Fibroblast of lung (primary cell): ENCODE data around the gene KRR1. TPM values are rescaled to one million over a fixed set of nuclear protein-coding genes. Genes with fewer than 3 reads are reported as not detected.
A peak's percentile ranks its signal among the peaks of the same experiment; 100 is the strongest.
"Not testable (repeated sequence)": the region's sequence is repeated elsewhere in the genome, so short reads cannot be mapped to it uniquely, and the experiment has no call there.

Experiments
- DNase-seq, 2 donors: peaks; one replicate each; pipeline versions ENCODE4 v3.0.0 to v3.0.0-alpha.2; 2010; ENCODE audit warnings: low read depth in 2 of 2
- H2AFZ ChIP-seq: 2 replicates; pipeline ENCODE4 v1.5.1; 2012; ENCODE audit warnings: low read length, control low read depth, inconsistent platforms
- H3K27ac ChIP-seq: 2 replicates; pipeline ENCODE4 v1.5.1; 2011; ENCODE audit warnings: low read length, control low read depth; ENCODE audit not compliant: insufficient read depth
- H3K27me3 ChIP-seq: 2 replicates; pipeline ENCODE4 v1.5.1; 2011; ENCODE audit warnings: mild to moderate bottlenecking, low read length; ENCODE audit not compliant: control insufficient read depth, insufficient read depth
- H3K36me3 ChIP-seq: 2 replicates; pipeline ENCODE4 v1.5.1; 2011; ENCODE audit warnings: low read length; ENCODE audit not compliant: control insufficient read depth, insufficient read depth
- H3K4me1 ChIP-seq: 2 replicates; pipeline ENCODE4 v1.5.1; 2011; ENCODE audit warnings: low read length; ENCODE audit not compliant: control insufficient read depth, insufficient read depth; ENCODE audit errors: extremely low read depth
- H3K4me2 ChIP-seq: 2 replicates; pipeline ENCODE4 v1.5.1; 2011; ENCODE audit warnings: low read length, control low read depth; ENCODE audit not compliant: insufficient read depth; ENCODE audit errors: extremely low read depth
- H3K4me3 ChIP-seq, 4 experiments: fragments of 200-600 bp in 1 of 4; sonication (generic) in 1 of 4; replicated peaks in 1 of 4; 2 replicates each; pipeline ENCODE4 v1.5.1; 2011 to 2016; ENCODE audit warnings: low read length in 4 of 4, low read depth in 3 of 4, mild to moderate bottlenecking in 3 of 4, control low read depth in 2 of 4, inconsistent platforms in 1 of 4, mixed read lengths in 1 of 4; ENCODE audit not compliant: insufficient read depth in 1 of 4; ENCODE audit errors: control extremely low read depth in 1 of 4
- H3K79me2 ChIP-seq: 2 replicates; pipeline ENCODE4 v1.5.1; 2012; ENCODE audit warnings: mild to moderate bottlenecking, low read length, inconsistent platforms; ENCODE audit not compliant: control insufficient read depth, insufficient read depth
- H3K9ac ChIP-seq: 2 replicates; pipeline ENCODE4 v1.5.1; 2011; ENCODE audit warnings: mild to moderate bottlenecking, low read length, control low read depth; ENCODE audit not compliant: insufficient read depth
- H3K9me3 ChIP-seq: 2 replicates; pipeline ENCODE4 v1.5.1; 2012; ENCODE audit warnings: low read depth, low read length; ENCODE audit not compliant: control insufficient read depth, insufficient read depth
- H4K20me1 ChIP-seq: 2 replicates; pipeline ENCODE4 v1.5.1; 2011; ENCODE audit warnings: low read length; ENCODE audit not compliant: control insufficient read depth, insufficient read depth; ENCODE audit errors: extremely low read depth
- EZH2 ChIP-seq: IDR thresholded peaks from 2 replicates; pipeline ENCODE4 v1.5.1; 2012; ENCODE audit warnings: low read length, control low read depth, mild to moderate bottlenecking; ENCODE audit errors: missing control alignments
- polyA plus RNA-seq, 2 donors: library from polyadenylated mRNA; depleted of rRNA in 1 of 2; stranded (reverse) in 1 of 2; unstranded in 1 of 2; fragments of >200 nt; gene quantifications; 2 replicates each; pipeline ENCODE4 v1.2.1, GENCODE V29; 2011 to 2012; ENCODE audit warnings: missing spikeins in 1 of 2
- total RNA-seq: library from RNA; depleted of rRNA; stranded (reverse); fragments of >200 nt; gene quantifications from 2 replicates; pipeline ENCODE4 v1.2.1, GENCODE V29; 2014
- TF ChIP-seq, protein P1 (sequence below), 2 donors: IDR thresholded peaks in 1 of 2; conservative IDR thresholded peaks in 1 of 2; 1 replicate in 1 of 2; 2 replicates in 1 of 2; pipeline ENCODE4 v1.5.1; 2011 to 2012; ENCODE audit warnings: low read length in 2 of 2, control low read depth in 1 of 2, inconsistent platforms in 1 of 2, low read depth in 1 of 2, mild to moderate bottlenecking in 1 of 2

Gene KRR1
- total and polyA plus RNA-seq, 2 donors (not counting 1 experiment from before 2014, with no cell fraction given) = 46.9 to 49.7 TPM

DNA sequence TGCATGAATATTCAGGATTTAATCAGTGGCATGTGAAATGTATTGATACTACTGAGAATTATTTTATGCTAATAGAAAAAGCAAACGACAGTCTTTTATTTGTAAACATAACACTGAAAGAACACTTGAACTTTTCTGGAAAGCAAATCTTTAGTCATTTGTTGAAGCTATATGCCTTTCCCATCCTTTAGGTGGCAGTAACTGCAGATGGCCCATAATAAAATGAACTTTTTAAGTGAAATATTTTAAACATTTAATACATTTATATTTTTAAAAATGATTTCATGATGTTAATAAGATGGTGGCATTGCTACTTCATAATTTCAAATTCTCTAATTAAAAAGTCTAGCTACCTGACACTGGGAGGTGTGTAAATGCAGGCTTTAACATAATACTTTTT is 13.9 kb upstream of the KRR1 start:
- TF ChIP-seq, protein P1, sequence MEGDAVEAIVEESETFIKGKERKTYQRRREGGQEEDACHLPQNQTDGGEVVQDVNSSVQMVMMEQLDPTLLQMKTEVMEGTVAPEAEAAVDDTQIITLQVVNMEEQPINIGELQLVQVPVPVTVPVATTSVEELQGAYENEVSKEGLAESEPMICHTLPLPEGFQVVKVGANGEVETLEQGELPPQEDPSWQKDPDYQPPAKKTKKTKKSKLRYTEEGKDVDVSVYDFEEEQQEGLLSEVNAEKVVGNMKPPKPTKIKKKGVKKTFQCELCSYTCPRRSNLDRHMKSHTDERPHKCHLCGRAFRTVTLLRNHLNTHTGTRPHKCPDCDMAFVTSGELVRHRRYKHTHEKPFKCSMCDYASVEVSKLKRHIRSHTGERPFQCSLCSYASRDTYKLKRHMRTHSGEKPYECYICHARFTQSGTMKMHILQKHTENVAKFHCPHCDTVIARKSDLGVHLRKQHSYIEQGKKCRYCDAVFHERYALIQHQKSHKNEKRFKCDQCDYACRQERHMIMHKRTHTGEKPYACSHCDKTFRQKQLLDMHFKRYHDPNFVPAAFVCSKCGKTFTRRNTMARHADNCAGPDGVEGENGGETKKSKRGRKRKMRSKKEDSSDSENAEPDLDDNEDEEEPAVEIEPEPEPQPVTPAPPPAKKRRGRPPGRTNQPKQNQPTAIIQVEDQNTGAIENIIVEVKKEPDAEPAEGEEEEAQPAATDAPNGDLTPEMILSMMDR (conservative IDR thresholded peaks at IDR 0.05 in 1 of 2, IDR thresholded peaks at IDR 0.05 in 1 of 2; ENCODE audit: low read depth in 1 of 2, low read length in 2 of 2) = peak; percentile 44 to 77
- no peak for TF ChIP-seq EZH2
- H3K4me1 ChIP-seq = peaks cover 4% of the 10 kb centered on the region
- H3K27ac ChIP-seq = no peak overlapping the region
- no peak overlapping the region for H3K4me2 ChIP-seq
- no peak overlapping the region for H3K9ac ChIP-seq
- H3K4me3 ChIP-seq = no peak overlapping the region
- no peaks in the 10 kb centered on the region for H3K79me2 ChIP-seq
- H2AFZ ChIP-seq = no peak overlapping the region
- no peaks in the 10 kb centered on the region for H3K27me3 ChIP-seq
- no peaks in the 10 kb centered on the region for H3K36me3 ChIP-seq
- no peaks in the 10 kb centered on the region for H3K9me3 ChIP-seq
- peak in 1 of 2 donors; percentile 58 for DNase-seq
- no peaks in the 10 kb centered on the region for H4K20me1 ChIP-seq

DNA sequence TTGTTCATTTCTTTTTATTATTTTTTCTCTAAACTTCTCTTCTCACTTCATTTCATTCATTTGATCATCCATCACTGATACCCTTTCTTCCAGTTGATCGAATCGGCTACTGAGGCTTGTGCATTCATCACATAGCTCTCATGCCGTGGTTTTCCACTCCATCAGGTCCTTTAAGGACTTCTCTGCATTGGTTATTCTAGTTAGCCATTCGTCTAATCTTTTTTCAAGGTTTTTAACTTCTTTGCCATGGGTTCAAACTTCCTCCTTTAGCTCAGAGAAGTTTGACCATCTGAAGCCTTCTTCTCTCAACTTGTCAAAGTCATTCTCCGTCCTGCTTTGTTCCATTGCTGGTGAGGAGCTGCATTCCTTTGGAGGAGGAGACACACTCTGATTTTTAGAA is 10.7 kb upstream of the KRR1 start:
- not testable (repeated sequence) for H2AFZ ChIP-seq, H3K27ac ChIP-seq
- DNase-seq = peak in 1 of 2 donors; percentile 39

DNA sequence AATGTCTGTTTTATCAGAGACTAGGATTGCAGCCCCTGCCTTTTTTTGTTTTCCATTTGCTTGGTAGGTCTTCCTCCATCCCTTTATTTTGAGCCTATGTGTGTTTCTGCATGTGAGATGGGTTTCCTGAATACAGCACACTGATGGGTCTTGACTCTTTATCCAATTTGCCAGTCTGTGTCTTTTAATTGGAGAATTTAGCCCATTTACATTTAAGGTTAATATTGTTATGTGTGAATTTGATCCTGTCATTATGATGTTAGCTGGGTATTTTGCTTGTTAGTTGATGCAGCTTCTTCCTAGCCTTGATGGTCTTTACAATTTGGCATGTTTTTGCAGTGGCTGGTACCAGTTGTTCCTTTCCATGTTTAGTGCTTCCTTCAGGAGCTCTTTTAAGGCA is 9.8 kb upstream of the KRR1 start:
- H3K27ac ChIP-seq, H2AFZ ChIP-seq, H3K4me2 ChIP-seq, H3K4me1 ChIP-seq, DNase-seq, H3K9ac ChIP-seq, H3K4me3 ChIP-seq, H3K36me3 ChIP-seq, H3K27me3 ChIP-seq, H4K20me1 ChIP-seq, H3K79me2 ChIP-seq, H3K9me3 ChIP-seq: not testable (repeated sequence)

More for the DNA sequence above, 10.7 kb upstream of the KRR1 start:
- H3K36me3 ChIP-seq, H3K9ac ChIP-seq, H3K4me3 ChIP-seq, H3K9me3 ChIP-seq, H3K4me1 ChIP-seq, H3K4me2 ChIP-seq, H4K20me1 ChIP-seq, H3K27me3 ChIP-seq, H3K79me2 ChIP-seq: not testable (repeated sequence)

DNA sequence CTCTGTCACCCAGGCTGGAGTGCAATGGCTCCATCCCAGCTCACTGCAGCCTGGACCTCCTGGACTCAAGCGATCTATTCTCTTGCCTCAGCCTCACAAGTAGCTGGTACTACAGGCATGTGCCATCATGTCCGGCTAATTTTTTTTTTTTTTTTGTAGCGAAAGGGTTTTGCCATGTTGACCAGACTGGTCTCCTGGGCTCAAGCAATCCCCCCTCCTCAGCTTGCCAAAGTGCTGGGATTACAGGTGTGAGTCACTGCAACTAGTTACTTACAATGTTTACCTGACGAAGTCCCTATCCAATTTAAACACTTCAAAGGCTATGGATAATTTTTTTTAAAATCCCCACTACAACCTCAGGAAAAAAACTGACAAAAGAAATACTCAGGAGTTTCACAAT is 1.8 kb downstream of the KRR1 start:
- Histone ChIP-seq H4K20me1 (no peaks in the 10 kb centered on the region), H3K4me3 (peak overlapping the region; percentile 75 to 99 (median 87)), H3K9me3 (no peaks in the 10 kb centered on the region), H3K9ac (no peak overlapping the region), H3K27me3 (no peaks in the 10 kb centered on the region), H3K27ac (no peak overlapping the region), H3K79me2 (peaks cover 54% of the 10 kb centered on the region), H3K4me2 (peak overlapping the region; percentile 86), H3K4me1 (peaks cover 8% of the 10 kb centered on the region), H3K36me3 (no peaks in the 10 kb centered on the region), H2AFZ (no peak overlapping the region)
- DNase-seq = no peak
- TF ChIP-seq, protein P1 (conservative IDR thresholded peaks at IDR 0.05 in 1 of 2, IDR thresholded peaks at IDR 0.05 in 1 of 2; ENCODE audit: low read depth in 1 of 2, low read length in 2 of 2) = no peak
- TF ChIP-seq EZH2 = no peak
